ENCODE data around the gene NEK1. TPM values are rescaled to one million over a fixed set of nuclear protein-coding genes. Genes with fewer than 3 reads are reported as not detected.

NEK1 gene
- total RNA-seq, 4 donors from 2014 or later = 10.2 to 15.8 (median 12.9) TPM

DNA sequence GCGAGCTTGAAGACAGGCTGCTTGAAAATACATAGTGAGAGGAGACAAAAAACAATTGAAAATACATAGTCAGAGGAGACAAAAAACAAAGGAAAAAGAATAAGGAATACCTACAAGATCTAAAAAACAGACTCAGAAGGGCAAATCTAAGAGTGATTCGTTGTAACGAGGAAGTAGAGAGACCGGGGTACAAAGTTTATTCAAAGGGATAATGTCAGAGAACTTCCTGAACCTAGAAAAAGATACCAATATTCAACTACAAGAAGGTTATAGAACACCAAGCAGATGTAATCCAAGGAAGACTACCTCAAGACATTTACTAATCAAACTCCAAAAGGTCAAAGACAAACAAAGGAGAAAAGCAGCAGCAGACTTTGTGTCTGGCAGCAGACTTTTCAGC is 165.6 kb downstream of the NEK1 start:
- Histone ChIP-seq H3K36me3 (peaks cover 0 to 25% (median 6%) of the 10 kb centered on the region in 4 donors), H3K27me3 (no peaks in the 10 kb centered on the region), H3K9me3 (peaks cover 0 to 16% (median 13%) of the 10 kb centered on the region in 4 donors), H3K4me1 (no peaks in the 10 kb centered on the region), H3K4me3 (no peak overlapping the region), H3K27ac (replicated peaks in 1 of 4) (no peak overlapping the region)
- intact Hi-C loops (cut with DNase I) = no loop called here
- 94% methylated on average over 4 of the region's 4 CpGs for WGBS
- DNase-seq (ENCODE audit: extremely low spot score) = no peak
- TF ChIP-seq EP300 (IDR thresholded peaks at IDR 0.05) = no peak
- TF ChIP-seq POLR2A (IDR thresholded peaks at IDR 0.05; ENCODE audit: low read depth) = no peak
- TF ChIP-seq POLR2AphosphoS5 (IDR thresholded peaks at IDR 0.05) = no peak
- TF ChIP-seq, protein P1, sequence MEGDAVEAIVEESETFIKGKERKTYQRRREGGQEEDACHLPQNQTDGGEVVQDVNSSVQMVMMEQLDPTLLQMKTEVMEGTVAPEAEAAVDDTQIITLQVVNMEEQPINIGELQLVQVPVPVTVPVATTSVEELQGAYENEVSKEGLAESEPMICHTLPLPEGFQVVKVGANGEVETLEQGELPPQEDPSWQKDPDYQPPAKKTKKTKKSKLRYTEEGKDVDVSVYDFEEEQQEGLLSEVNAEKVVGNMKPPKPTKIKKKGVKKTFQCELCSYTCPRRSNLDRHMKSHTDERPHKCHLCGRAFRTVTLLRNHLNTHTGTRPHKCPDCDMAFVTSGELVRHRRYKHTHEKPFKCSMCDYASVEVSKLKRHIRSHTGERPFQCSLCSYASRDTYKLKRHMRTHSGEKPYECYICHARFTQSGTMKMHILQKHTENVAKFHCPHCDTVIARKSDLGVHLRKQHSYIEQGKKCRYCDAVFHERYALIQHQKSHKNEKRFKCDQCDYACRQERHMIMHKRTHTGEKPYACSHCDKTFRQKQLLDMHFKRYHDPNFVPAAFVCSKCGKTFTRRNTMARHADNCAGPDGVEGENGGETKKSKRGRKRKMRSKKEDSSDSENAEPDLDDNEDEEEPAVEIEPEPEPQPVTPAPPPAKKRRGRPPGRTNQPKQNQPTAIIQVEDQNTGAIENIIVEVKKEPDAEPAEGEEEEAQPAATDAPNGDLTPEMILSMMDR (IDR thresholded peaks at IDR 0.05) = no peak

DNA sequence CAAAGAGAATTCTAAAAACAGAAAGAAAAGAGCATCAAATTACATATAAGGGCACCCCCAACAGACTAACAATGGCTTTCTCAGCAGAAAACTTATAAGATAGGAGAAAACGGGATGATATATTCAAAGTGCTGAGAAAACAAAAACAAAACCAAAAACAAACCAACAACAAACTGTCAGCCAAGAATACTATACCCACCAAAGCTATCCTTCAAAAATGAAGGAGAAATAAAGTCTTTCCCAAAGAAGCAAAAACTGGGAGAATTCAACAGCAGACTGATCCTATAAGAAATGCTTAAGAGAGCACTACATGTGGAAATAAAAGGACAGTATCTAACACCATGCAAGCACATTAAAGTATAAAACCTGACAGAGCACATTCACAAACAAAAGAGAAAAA is 168.6 kb downstream of the NEK1 start:
- Histone ChIP-seq H3K9me3 (peaks cover 0 to 16% (median 13%) of the 10 kb centered on the region in 4 donors), H3K27me3 (no peaks in the 10 kb centered on the region), H3K4me1 (peaks cover 5 to 21% (median 12%) of the 10 kb centered on the region in 4 donors), H3K36me3 (peaks cover 0 to 17% (median 4%) of the 10 kb centered on the region in 4 donors), H3K4me3 (no peak overlapping the region), H3K27ac (replicated peaks in 1 of 4) (no peak overlapping the region)
- WGBS = 100% methylated on average over 1 of the region's 1 CpG
- TF ChIP-seq POLR2A (IDR thresholded peaks at IDR 0.05; ENCODE audit: low read depth) (no peak), EP300 (IDR thresholded peaks at IDR 0.05) (no peak), POLR2AphosphoS5 (IDR thresholded peaks at IDR 0.05) (no peak)
- TF ChIP-seq, protein P1 (IDR thresholded peaks at IDR 0.05) = no peak
- intact Hi-C loops (cut with DNase I) = no loop called here
- DNase-seq (ENCODE audit: extremely low spot score) = no peak

DNA sequence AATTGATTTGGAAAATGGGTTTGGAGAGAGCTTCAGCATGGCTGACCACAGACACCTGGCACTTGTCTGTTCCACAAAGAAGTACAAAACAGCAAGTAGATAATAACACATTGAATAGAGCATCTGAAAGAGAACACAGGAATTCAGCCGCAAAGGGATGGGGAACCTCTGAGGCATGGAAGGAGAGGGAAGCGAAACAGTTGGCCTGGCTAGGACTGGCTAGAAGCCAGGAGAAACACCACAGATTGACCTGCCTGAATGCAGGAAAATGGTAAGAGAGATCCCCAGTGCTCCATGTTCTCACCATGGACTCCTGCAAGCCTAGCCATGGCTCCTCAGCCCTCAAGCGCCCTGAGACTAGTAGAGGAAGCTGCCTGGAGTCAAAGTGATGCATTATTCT is 171.9 kb downstream of the NEK1 start:
- Histone ChIP-seq H3K27me3 (no peaks in the 10 kb centered on the region), H3K36me3 (peaks cover 0 to 4% (median 0%) of the 10 kb centered on the region in 4 donors), H3K27ac (replicated peaks in 1 of 4) (no peak overlapping the region), H3K4me3 (no peak overlapping the region), H3K4me1 (peaks cover 6 to 21% (median 12%) of the 10 kb centered on the region in 4 donors), H3K9me3 (peaks cover 0 to 16% (median 9%) of the 10 kb centered on the region in 4 donors)
- no peak for TF ChIP-seq EP300 (IDR thresholded peaks at IDR 0.05)
- no peak for DNase-seq (ENCODE audit: extremely low spot score)
- 86% methylated on average over 3 of the region's 3 CpGs for WGBS
- intact Hi-C loops (cut with DNase I) = no loop called here

DNA sequence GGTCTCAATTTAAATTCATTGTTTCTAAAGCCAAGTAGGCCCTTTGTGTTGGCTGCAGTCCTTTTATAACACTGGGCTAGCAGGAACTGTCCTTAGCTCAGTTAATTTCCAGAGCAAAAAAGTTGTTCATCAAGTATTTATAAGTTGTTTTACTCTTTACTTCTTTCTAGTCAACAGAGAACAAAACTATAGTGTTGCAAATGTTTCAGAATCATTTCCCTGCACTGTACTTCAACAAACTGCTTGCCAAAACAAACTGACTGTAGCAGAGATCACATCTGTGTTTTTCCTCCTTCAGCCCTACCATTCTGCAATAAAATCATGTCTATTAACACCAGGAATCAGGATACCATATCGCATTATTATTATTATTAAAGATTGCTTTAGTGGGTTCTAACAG is 173.1 kb downstream of the NEK1 start:
- no peak for DNase-seq (ENCODE audit: extremely low spot score)

DNA sequence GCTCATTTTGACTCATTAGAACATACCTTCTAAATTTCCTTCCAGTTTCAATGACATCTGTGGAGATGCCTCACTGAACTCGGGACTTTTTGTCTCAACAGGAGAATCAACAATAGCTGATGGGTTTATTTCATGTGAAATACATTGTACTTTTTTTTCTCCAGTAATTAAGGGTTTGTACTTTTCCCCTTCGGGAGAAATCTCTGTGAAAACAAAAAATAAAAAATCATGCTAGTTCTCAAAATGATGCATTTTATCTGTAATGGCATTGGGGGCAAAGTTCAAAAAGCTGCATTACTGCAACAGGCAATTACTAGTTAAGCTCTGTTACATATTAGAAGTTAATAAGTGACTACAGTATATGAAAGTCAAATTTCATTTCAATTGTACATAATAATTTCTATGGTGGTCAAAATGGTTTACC is 174.3 kb downstream of the NEK1 start:
- intact Hi-C loops (cut with DNase I) = no loop called here

More for the DNA sequence above, 173.1 kb downstream of the NEK1 start:
- peaks cover 0 to 9% (median 8%) of the 10 kb centered on the region in 4 donors for H3K9me3 ChIP-seq
- no peaks in the 10 kb centered on the region for H3K27me3 ChIP-seq
- intact Hi-C loops (cut with DNase I) = no loop called here
- no peak overlapping the region for H3K4me3 ChIP-seq
- H3K27ac ChIP-seq (replicated peaks in 1 of 4) = no peak overlapping the region
- 48% methylated on average over 1 of the region's 1 CpG for WGBS
- TF ChIP-seq EP300 (IDR thresholded peaks at IDR 0.05) (no peak), POLR2A (IDR thresholded peaks at IDR 0.05; ENCODE audit: low read depth) (no peak), POLR2AphosphoS5 (IDR thresholded peaks at IDR 0.05) (no peak)
- TF ChIP-seq, protein P1 (IDR thresholded peaks at IDR 0.05) = no peak
- H3K4me1 ChIP-seq = peaks cover 6 to 21% (median 12%) of the 10 kb centered on the region in 4 donors
- H3K36me3 ChIP-seq = peaks cover 0 to 4% (median 0%) of the 10 kb centered on the region in 4 donors

More for the DNA sequence above, 174.3 kb downstream of the NEK1 start:
- no peak overlapping the region for H3K27ac ChIP-seq (replicated peaks in 1 of 4)
- WGBS = 91% methylated on average over 2 of the region's 2 CpGs
- DNase-seq (ENCODE audit: extremely low spot score) = no peak
- TF ChIP-seq EP300 (IDR thresholded peaks at IDR 0.05) (no peak), POLR2AphosphoS5 (IDR thresholded peaks at IDR 0.05) (no peak), POLR2A (IDR thresholded peaks at IDR 0.05; ENCODE audit: low read depth) (no peak)
- TF ChIP-seq, protein P1 (IDR thresholded peaks at IDR 0.05) = no peak
- H3K27me3 ChIP-seq = no peaks in the 10 kb centered on the region
- H3K4me1 ChIP-seq = peaks cover 6 to 21% (median 12%) of the 10 kb centered on the region in 4 donors
- peaks cover 0 to 9% (median 2%) of the 10 kb centered on the region in 4 donors for H3K36me3 ChIP-seq
- H3K9me3 ChIP-seq = no peaks in the 10 kb centered on the region
- H3K4me3 ChIP-seq = no peak overlapping the region
